Ureter (tissue), 1 donor: Measurements from ENCODE around the gene SNU13. TPM values are rescaled to one million over a fixed set of nuclear protein-coding genes. Genes with fewer than 3 reads are reported as not detected.
"Not testable (repeated sequence)": the region's sequence is repeated elsewhere in the genome, so short reads cannot be mapped to it uniquely, and the experiment has no call there.

Experiments
- DNase-seq: peaks from one replicate; pipeline ENCODE4 v3.0.0-alpha.2; 2020; ENCODE audit warnings: low spot score
- total RNA-seq: library from RNA; stranded (reverse); gene quantifications from one replicate; pipeline ENCODE4 v1.2.4, GENCODE V29; 2023
- donor health status: DM: yes; HTN: yes; CAD: no.

The SNU13 gene
- total RNA-seq, 1 donor from 2014 or later: 180 TPM

DNA sequence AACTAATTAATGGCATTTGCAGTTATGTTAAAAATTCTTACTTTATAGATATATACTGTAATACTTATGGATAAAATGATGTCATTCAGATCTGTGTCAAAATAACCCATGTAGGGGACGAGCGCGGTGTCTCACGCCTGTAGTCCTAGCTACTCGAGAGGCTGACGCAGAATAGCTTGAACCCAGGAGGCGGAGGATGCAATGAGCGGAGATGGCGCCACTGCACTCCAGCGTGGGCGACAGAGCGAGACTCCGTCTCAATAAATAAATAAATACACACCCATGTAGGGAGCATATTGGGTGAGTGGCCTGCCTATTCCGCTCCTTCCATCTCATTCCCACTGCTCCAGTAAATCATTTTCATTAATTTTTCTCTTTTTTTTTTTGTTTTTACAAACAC is 7.1 kb downstream of the SNU13 start:
- DNase-seq: no peak

DNA sequence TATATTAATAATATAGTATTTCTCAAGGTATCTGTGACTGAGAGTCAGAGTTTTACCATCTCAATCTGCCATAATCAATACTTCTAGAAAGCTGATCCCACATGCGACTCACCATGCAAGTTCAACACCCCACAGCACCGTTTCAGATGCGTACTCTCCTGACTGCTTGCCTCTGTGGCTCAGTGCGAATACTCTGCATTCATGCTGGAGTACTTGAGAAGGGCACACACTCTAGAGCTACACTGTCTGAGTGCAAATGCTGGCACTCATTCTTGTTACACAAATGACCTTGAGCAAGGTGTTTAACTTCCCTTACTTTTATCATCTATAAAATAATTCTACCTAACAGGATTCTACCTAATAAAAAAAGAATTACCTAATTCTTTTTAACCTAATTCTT is 12.5 kb downstream of the SNU13 start:
- no peak for DNase-seq

DNA sequence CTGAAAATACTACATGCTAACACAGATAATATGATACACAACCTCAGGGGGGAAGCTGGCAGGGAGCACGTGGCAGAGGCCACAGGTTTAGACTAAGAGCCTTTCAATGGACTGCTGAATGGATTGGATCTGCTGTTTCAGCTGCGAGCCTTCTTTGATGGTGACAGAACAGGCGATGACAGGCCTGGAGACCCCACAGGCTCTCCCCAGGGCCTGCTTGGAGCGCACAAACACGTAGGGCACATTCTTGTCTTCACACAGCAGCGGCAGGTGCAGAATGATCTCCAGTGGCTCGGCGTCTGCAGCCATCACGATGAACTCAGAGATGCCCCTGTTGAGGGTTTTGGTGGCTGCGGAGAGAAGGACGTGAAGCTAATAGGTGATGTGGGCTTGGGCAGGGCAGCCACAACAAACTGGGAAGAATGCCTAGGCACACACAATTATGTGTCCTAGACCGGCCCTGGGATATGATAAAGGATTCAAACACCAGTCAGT is 13.8 kb downstream of the SNU13 start:
- DNase-seq: no peak

DNA sequence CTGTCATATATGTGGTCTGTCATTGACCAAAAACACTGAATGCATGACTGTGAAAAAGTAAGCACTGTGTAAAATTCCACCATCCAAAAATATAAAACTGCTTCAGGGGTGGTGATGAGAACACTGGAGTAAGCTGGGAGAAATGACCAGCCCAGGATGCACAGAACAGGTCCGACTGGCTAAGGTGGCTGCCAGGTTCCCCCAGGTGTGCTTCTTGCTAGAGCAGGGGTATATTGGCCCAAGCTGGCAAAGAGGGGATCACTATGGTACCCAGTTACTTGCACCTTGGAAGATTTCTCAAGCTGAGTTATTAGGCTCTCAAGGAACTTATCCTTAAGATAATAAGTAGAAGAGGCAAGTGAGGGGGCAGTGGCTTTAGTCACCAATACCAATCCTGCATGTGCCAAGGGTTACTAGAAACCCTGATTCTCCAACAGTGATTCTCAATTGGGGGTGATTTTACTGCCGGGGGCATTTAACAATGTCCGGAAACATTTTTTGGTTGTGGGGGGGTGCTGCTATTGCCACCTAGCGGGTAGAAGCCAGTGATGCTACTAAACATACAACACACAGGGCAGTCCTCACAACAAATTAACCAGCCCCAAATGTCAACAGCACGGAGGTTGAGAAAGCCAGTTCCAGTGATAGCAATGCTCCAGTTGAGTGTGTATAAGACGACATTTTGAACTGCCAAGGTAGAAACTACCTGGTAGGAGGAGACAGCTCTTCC is 15.7 kb downstream of the SNU13 start:
- DNase-seq: no peak

DNA sequence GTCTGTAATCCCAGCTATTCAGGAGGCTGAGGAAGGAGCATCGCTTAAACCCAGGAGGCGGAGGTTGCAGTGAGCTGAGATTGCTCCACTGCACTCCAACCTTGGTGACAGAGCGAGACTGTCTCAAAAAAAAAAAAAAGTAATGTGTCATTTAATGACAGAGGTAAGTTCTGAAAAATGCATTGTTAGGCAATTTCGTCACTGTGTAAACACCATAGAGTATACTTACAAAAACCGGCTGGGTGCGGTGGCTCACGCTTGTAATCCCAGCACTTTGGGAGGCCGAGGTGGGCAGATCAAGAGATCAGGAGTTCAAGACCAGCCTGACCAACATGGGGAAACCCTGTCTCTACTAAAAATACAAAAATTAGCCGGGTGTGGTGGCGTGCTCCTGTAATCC is 16.6 kb downstream of the SNU13 start:
- not testable (repeated sequence) for DNase-seq

DNA sequence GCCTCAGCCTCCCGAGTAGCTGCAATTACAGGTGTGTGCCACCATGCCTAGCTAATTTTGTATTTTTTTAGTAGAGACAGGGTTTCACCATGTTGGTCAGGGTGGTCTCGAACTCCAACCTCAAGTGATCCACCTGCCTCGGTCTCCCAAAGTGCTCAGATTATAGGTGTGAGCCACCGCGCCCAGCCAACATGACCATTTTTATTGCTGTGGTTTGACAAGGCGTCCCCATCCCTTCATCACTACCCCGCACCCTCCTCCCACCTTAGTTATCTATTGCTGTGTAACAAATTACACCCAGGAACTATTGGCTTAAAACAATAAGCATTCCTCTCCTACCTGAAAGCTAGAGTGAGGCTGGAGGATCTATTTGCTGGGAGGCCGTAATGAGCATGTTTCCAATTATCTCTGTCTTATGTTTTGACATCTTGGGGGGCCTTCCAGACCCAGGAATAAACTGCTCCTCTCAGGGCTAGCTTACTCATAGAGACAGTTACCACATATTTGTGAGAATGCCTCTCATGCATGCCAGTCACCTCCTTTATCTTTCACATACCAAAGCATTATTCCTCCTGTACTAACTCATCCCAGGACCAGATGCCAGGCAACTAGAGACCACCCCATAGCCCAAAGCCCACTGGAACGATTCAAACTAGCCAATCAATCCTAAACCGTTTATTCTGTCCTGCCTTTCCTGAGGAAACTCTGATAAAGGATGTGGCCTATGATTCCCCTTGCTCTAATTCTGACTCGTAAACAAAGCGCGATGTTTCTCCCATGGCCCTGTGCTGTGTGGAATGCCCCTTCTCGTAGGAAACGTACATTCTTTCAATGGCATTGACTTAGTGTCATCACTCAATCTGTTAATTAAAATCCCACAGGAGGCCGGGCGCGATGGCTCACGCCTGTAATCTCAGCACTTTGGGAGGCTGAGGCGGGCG is 19.4 kb downstream of the SNU13 start:
- DNase-seq: no peak

DNA sequence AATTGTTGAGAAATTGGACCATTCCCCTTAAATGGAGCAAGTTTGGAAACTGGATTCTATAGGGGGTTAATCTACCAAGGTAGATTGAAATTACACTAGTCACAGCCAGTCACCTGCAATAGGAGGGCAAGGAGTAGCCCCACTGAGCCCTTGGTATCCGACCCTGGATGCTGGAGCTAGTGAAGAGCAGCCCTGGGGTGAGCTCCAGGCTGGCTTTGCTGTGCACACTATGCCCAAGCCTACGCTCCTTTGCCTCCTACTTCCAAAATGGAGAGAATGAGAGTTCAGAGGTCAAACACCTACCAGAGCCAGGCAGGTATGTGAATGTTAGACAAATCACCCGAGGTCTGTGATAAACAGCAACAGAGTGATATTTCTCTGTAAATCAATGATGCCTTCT is 23.7 kb downstream of the SNU13 start:
- DNase-seq: no peak

DNA sequence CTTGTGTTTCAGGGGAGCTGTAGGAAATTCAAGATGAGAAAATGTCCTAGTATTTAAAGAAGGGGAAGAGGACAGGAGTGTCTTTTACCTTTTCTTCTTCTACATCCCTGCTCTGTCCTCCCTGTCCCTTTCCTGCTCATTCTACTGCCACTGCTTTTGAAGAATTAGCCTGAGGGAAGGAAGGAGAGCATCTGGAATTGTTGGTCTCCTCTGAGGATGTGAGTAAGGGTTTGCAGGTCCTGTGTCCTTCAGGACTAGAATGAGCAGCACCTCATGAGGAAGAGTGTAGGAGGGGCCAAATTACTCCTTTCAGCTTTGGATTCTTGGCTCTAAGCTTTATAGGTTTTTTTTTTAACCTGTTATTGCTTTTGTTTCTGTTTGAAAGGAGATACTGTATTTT is 24.2 kb downstream of the SNU13 start:
- no peak for DNase-seq

DNA sequence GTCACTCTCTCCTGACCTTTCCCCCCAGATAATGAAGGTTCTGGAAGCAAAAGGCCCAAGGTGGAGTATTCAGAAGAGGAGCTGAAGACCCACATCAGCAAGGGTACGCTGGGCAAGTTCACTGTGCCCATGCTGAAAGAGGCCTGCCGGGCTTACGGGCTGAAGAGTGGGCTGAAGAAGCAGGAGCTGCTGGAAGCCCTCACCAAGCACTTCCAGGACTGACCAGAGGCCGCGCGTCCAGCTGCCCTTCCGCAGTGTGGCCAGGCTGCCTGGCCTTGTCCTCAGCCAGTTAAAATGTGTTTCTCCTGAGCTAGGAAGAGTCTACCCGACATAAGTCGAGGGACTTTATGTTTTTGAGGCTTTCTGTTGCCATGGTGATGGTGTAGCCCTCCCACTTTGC is 25.1 kb downstream of the SNU13 start:
- DNase-seq: not testable (repeated sequence)

DNA sequence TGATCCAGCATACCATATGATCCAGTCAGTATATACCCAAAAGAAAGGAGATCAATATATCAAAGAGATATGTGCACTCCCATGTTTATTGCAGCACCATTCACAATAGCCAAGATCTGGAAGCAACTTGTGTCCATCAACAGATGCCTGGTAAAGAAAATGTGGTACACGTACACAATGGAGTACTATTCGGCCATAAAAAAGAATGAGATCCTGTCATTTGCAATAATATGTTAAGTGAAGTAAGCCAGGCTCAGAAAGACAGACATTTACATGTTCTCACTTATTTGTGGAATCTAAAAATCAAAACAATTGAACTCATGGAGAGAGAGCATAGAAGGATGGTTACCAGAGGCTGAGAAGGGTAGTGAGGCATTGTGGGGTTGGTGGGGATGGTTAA is 27.0 kb downstream of the SNU13 start:
- DNase-seq: no peak

DNA sequence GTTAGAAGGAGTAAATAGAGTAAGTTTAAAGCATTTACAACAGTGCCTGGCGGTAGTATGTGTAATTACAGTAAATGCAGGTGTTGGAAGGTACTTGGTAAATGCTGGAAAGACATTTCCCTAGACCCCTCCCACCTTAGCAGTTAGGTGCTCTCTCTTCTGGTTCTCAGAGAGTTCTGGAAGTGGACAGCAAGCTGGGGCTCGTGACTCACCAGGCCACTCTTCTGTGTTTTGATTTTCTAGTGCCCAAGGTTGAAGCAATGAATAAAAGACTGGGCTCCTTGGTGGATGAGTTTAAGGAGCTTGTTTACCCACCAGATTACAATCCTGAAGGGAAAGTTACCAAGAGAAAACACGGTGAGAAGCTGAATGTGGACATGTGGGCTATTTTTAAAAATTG is 27.6 kb downstream of the SNU13 start:
- DNase-seq: no peak

DNA sequence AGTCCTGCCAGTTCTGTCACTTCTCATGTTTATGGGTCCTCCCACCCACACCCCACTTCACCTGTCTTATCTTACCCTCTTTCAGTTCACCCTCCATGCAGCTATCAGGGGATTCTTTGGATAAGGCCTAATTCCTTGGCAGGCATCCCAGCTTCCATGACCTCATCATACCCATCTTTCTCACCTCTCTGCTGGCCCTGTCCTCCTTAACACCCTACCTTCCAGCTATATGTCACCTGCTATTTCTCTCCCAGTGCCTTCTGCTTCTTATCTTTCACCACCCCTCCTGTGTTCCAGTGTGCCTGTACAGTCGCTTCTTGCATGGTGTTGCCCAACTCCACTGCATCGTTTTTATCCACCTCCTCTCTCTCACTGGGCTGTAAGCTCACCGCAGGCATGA is 28.3 kb downstream of the SNU13 start:
- no peak for DNase-seq

DNA sequence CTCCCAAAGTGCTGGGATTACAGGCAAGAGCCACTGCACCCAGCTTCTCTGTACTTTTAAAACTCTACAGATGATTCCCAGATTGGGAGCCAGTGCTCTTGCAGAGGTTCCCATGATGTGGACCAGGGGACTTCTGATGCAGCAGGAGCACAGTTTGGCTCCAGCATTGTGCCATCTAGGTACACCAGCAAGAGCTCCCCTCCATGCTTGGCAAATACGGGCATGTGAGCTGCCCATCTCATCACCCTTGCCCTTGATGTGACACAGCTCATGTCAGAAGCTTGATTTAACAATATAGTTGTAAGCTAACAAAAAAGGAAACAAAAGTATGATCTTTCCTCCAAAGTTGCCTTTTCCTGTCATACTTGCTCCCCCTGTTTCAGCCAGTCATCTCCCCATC is 28.7 kb downstream of the SNU13 start:
- DNase-seq: no peak

DNA sequence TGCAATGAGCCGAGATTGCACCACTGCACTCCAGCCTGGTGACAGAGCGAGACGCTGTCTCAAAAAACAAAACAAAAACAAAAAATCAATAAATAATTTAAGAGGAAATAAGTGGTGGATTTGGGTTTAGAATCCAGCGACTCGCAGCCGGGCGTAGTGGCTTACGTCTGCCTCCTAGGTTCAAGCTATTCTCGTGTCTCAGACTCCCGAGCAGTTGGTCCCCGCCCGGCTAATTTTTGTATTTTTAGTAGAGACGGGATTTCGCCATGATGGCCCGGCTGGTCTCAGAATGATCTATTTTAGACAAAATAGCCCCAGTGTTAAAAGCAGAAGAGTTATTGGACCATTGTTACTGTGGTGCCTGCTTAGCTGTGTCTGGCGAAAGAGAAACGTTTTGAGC is 29.8 kb downstream of the SNU13 start:
- no peak for DNase-seq

DNA sequence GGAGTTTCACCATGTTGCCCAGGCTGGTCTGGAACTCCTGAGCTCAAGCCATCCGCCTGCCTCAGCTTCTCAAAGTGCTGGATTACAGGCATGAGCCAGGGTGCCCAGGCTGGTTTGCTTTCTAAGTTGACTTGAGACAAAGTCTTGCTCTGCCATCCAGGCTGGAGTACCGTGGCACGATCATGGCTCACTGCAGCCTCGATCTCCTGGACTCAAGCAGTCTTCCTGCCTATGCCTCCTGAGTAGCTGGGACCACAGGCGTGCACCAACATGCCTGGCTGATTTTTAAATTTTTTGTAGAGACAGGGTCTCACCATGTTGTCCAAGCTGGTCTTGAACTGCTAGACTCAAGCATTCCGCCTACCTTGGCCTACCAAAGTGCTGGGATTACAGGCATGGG is 31.0 kb downstream of the SNU13 start:
- DNase-seq: no peak

DNA sequence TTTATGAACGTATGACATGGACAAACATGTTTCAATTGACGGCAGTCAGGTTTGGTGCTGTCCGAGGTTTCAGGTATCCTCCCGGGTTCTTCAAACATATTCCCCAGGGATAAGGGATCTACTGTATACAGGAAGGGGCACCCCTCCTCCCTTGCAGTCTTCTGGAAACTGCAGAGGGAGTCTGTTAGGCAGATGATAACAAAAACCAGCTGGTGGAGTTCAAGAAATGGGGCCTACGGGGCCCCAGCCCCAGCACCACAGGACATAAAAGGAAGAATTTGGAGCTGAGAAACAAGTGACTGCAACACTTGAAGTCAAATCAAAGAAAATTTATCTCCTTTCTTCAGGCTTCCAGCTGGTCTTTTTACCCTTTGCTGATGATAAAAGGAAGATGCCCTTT is 32.1 kb downstream of the SNU13 start:
- DNase-seq: no peak

DNA sequence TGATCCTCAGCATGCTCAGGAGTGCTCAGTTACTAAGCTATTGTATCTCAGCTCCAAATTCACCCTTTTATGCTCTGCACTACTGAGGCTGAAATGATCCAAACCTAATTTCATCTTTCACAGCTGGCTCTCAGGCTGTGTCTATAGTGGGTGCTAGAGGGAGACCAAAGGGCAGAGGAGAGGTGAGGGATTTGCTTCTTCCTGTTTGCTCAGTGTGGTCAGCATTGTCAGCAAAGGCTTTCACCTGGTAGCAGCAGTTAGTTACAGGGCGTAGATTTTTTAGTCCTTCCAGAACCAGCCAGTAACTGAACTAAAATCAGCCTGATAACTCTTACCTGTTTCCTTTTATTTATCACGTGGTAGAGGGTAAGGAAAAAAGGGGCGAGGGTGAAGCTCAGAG is 34.3 kb downstream of the SNU13 start:
- no peak for DNase-seq

DNA sequence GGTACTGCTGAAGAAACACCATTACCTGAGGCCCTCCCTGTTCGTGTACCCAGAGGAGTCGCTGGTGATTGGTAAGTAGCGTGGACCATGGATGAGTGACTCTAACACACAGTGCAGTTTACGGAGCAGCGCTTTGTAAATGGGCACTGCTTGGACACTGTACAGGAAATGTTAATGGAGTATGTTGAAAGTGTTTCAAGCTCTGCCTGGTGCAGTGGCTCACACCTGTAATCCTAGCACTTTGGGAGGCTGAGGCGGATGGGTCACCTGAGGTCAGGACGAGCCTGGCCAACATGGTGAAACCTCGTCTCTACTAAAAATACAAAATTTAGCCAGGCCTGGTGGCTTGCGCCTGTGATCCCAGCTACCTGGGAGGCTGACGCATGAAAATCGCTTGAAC is 37.8 kb downstream of the SNU13 start:
- DNase-seq: no peak

DNA sequence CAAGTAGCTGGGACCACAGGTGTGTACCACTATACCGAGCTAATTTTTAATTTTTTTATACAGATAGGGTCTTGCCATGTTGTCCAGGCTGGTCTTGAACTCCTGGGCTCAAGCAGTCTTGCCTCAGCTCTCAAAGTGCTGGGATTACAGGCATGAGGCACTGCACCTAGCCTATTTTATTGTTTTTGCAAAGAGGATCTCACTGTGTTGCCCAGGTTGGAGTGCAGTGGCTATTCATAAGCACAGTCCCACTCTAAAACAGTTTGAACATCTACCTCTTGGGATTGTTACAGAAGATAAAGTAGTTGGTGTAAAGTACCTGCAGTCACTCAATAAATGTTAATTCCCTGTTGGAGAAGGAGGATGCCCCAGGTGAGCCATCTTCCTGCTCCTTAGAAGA is 38.4 kb downstream of the SNU13 start:
- no peak for DNase-seq

DNA sequence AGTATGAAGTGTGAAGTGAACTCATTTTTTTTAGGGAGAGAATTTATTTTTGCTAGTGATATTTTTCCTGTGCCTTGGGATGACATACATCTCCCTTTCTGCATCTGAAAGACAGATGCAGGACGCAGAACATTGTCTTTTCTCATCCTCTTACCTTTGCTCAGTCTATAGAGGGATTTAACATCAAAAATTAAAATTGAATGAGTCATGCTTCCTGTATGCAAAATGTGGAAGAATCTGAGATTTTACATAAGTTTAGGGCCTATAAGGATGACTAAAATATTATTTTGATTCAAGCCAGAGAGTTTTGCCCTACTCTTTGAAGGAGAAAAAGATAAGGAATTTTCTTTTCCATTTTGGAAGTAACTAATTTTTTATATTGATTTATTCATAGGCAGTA is 40.2 kb downstream of the SNU13 start:
- DNase-seq: no peak

DNA sequence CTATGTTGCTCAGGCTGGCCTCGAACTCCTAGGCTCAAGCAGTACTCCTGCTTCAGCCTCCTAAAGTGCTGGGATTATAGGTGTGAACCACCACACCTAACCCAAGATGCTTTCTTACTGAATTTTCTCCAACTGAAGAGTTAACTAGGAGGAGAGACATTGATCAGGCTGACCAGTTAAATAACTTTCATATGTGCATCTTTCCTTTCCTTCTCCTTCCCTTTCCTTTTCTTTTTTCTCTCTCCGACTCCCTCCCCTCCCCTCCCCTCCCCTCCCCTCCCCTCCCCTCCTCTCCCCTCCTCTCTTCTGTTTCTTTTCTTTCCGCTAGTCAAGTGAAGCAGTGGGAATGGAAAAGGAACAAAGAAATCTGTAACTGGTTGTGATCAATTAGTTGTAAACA is 40.9 kb downstream of the SNU13 start:
- DNase-seq: no peak

DNA sequence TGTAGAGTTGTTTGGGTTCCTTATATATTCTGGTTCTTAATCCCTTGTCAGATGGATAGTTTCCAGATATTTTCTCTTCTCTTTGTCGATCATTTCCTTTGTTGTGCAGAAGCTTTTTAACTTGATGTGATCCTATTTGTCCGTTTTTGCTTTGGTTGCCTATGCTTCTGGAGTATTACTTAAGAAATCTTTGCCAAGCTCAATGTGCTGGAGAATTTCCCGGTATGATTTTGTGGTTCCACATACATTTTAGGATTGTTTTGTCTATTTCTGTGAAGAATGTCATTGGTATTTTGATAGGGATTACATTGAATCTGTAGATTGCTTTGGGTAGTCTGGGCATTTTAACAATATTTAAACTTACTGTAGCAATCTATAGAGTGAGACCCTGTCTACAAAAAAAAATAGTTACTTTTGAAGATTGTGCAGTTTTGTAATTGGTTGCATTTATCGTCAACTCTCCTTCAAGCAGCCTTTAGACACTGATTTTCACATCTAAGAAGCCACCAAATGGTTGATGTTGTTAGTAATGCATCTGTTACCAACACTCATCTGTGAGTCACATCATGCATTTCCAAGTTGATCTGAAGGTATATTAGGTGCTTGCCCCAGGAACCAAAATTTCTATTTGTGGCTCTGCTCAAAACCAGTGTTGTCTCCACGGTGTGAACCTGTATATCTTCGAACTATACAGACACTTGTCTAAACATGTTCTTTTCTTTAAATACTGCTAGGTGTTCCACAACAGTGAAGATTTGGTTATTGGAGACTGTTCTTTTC is 46.1 kb downstream of the SNU13 start:
- DNase-seq: no peak
